MM.1S (cell line): ENCODE data around the gene RBM12.

Experiments used
- DNase-seq: peaks from one replicate; pipeline ENCODE4 v3.0.0-alpha.2; 2015
- H2AFZ ChIP-seq: fragments of 300-600 bp; sonication (generic); 2 replicates; pipeline ENCODE4 v1.6.0; 2016; ENCODE audit warnings: antibody characterized with exemption, low read length
- H3F3A ChIP-seq: fragments of 300-600 bp; sonication (generic); 2 replicates; pipeline ENCODE4 v1.6.1; 2016; ENCODE audit warnings: mild to moderate bottlenecking, antibody characterized with exemption, low read length, moderate library complexity, mixed read lengths; ENCODE audit not compliant: insufficient read depth
- H3K27ac ChIP-seq: fragments of 300-600 bp; sonication (generic); 2 replicates; pipeline ENCODE4 v1.5.1; 2016; ENCODE audit warnings: mild to moderate bottlenecking, low read length
- H3K27me3 ChIP-seq: fragments of 300-600 bp; sonication (generic); replicated peaks from 2 replicates; pipeline ENCODE4 v1.6.0; 2016; ENCODE audit warnings: low read length; ENCODE audit not compliant: insufficient read depth
- H3K36me3 ChIP-seq: fragments of 300-600 bp; sonication (generic); replicated peaks from 2 replicates; pipeline ENCODE4 v1.6.1; 2016; ENCODE audit warnings: mild to moderate bottlenecking, low read length, mixed read lengths; ENCODE audit not compliant: insufficient read depth
- H3K4me1 ChIP-seq: fragments of 300-600 bp; sonication (generic); 2 replicates; pipeline ENCODE4 v1.6.1; 2016; ENCODE audit warnings: low read length, mixed read lengths
- H3K4me2 ChIP-seq: fragments of 300-600 bp; sonication (generic); 2 replicates; pipeline ENCODE4 v1.6.0; 2016; ENCODE audit warnings: low read depth, low read length
- H3K4me3 ChIP-seq: fragments of 300-600 bp; sonication (generic); 2 replicates; pipeline ENCODE4 v1.5.1; 2016; ENCODE audit warnings: low read length, mixed read lengths
- H3K79me2 ChIP-seq: fragments of 300-600 bp; sonication (generic); 2 replicates; pipeline ENCODE4 v1.6.1; 2016; ENCODE audit warnings: mixed run types, low read length, mixed read lengths
- H3K9ac ChIP-seq: fragments of 300-600 bp; sonication (generic); 2 replicates; pipeline ENCODE4 v1.6.1; 2016; ENCODE audit warnings: low read length, mixed read lengths
- H3K9me2 ChIP-seq: fragments of 300-600 bp; sonication (generic); replicated peaks from 2 replicates; pipeline ENCODE4 v1.6.1; 2016; ENCODE audit warnings: mild to moderate bottlenecking, low read length, mixed read lengths; ENCODE audit not compliant: insufficient read depth
- H3K9me3 ChIP-seq: fragments of 300-600 bp; sonication (generic); replicated peaks from 2 replicates; pipeline ENCODE4 v1.6.1; 2016; ENCODE audit warnings: mild to moderate bottlenecking, low read length, mixed read lengths; ENCODE audit not compliant: insufficient read depth
- H4K20me1 ChIP-seq: fragments of 300-600 bp; sonication (generic); 2 replicates; pipeline ENCODE4 v1.6.1; 2016; ENCODE audit warnings: mild to moderate bottlenecking, low read length, moderate library complexity, mixed read lengths; ENCODE audit not compliant: insufficient read depth
- EZH2 ChIP-seq: fragments of 300-600 bp; sonication (generic); optimal IDR thresholded peaks from 2 replicates; pipeline ENCODE3; 2017; ENCODE audit warnings: low read depth, mild to moderate bottlenecking, antibody characterized with exemption, low read length, mixed read lengths
- EZH2phosphoT487 ChIP-seq: fragments of 300-600 bp; sonication (generic); IDR thresholded peaks from 2 replicates; pipeline ENCODE4 v1.6.1; 2018; ENCODE audit warnings: antibody characterized with exemption, low read length
- TF ChIP-seq, protein P1 (sequence below): fragments of 300-600 bp; sonication (generic); IDR thresholded peaks from 2 replicates; pipeline ENCODE4 v1.5.1; 2016; ENCODE audit warnings: antibody characterized with exemption, low read length, mixed read lengths

RBM12 gene

DNA sequence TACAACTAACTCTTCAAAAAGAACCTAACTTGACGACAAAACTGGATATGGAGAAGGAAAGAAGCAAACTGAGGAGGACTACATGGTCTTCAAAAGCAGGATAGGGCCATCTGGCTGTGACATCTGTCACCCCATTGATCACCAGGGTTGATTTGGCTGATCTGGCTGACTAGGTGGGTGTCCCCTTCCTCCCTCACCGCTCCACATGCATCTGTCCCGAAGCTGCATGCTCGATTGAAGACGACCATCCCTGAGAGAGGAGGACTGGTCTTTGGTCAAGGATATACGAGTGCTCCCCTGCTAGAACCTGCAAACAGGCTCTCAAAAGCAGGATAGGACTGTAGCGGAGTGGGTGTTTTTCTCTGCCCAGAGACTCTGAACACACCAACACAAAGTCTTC is 21.7 kb downstream of the RBM12 start:
- Histone ChIP-seq H3K4me2 (no peak overlapping the region), H3F3A (no peaks in the 10 kb centered on the region), H3K9me2 (no peaks in the 10 kb centered on the region), H3K27ac (no peak overlapping the region), H3K36me3 (no peaks in the 10 kb centered on the region), H3K4me1 (no peaks in the 10 kb centered on the region), H4K20me1 (no peaks in the 10 kb centered on the region), H3K27me3 (no peaks in the 10 kb centered on the region), H3K9ac (no peak overlapping the region), H3K4me3 (no peak overlapping the region), H2AFZ (no peak overlapping the region), H3K79me2 (peaks cover 25% of the 10 kb centered on the region), H3K9me3 (no peaks in the 10 kb centered on the region)
- no peak for DNase-seq
- TF ChIP-seq EZH2phosphoT487 (no peak), EZH2 (no peak)
- TF ChIP-seq, protein P1, sequence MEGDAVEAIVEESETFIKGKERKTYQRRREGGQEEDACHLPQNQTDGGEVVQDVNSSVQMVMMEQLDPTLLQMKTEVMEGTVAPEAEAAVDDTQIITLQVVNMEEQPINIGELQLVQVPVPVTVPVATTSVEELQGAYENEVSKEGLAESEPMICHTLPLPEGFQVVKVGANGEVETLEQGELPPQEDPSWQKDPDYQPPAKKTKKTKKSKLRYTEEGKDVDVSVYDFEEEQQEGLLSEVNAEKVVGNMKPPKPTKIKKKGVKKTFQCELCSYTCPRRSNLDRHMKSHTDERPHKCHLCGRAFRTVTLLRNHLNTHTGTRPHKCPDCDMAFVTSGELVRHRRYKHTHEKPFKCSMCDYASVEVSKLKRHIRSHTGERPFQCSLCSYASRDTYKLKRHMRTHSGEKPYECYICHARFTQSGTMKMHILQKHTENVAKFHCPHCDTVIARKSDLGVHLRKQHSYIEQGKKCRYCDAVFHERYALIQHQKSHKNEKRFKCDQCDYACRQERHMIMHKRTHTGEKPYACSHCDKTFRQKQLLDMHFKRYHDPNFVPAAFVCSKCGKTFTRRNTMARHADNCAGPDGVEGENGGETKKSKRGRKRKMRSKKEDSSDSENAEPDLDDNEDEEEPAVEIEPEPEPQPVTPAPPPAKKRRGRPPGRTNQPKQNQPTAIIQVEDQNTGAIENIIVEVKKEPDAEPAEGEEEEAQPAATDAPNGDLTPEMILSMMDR: no peak

DNA sequence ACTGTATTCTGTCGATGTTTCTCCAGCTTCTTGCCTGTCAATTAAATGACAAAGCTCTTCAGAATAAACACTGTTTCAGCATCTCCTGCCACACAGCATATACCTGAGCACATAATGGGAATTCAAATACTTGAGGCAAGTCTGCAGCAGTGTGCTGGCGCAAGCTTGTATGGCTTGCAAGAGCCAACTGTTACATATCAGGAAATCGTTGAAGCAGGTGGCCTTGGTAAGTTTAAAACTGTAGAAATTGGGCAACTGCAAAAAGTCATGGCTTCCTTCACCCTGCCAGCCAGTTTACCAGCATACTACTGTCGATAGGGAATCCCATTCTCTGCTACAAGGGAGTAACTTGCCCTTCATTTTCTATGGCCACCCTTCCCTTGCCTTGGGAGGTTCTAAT is 23.0 kb downstream of the RBM12 start:
- TF ChIP-seq, protein P1: no peak
- TF ChIP-seq EZH2phosphoT487: no peak
- no peak for TF ChIP-seq EZH2
- Histone ChIP-seq H3K4me3 (no peak overlapping the region), H3K79me2 (peaks cover 25% of the 10 kb centered on the region), H3K4me2 (no peak overlapping the region), H3K9me2 (no peaks in the 10 kb centered on the region), H3K4me1 (no peaks in the 10 kb centered on the region), H2AFZ (no peak overlapping the region), H3K9me3 (no peaks in the 10 kb centered on the region), H3K27me3 (no peaks in the 10 kb centered on the region), H3F3A (no peaks in the 10 kb centered on the region), H3K9ac (no peak overlapping the region), H3K36me3 (no peaks in the 10 kb centered on the region), H4K20me1 (no peaks in the 10 kb centered on the region), H3K27ac (no peak overlapping the region)
- DNase-seq: no peak

- H2AFZ ChIP-seq: no peak overlapping the region
- no peak for TF ChIP-seq EZH2
- TF ChIP-seq, protein P1: no peak
- no peak for TF ChIP-seq EZH2phosphoT487
- no peak for DNase-seq
- no peak overlapping the region for H3K9ac ChIP-seq
- no peaks in the 10 kb centered on the region for H3K27me3 ChIP-seq
- H3K9me2 ChIP-seq: no peaks in the 10 kb centered on the region
- no peak overlapping the region for H3K27ac ChIP-seq
- no peaks in the 10 kb centered on the region for H3K4me1 ChIP-seq
- no peak overlapping the region for H3K4me2 ChIP-seq
- H3K36me3 ChIP-seq: no peaks in the 10 kb centered on the region
- no peaks in the 10 kb centered on the region for H3F3A ChIP-seq
- H4K20me1 ChIP-seq: no peaks in the 10 kb centered on the region
- H3K4me3 ChIP-seq: no peak overlapping the region
- H3K79me2 ChIP-seq: peaks cover 25% of the 10 kb centered on the region
- no peaks in the 10 kb centered on the region for H3K9me3 ChIP-seq
These were observed 24.0 kb downstream of the RBM12 start for GRCh38 chr20:35640724-35641123.
